CD14-positive monocyte (primary cell): Measurements from ENCODE around the gene CDIPT. TPM values are rescaled to one million over a fixed set of nuclear protein-coding genes. Genes with fewer than 3 reads are reported as not detected.

ENCODE experiments used
- DNase-seq, 3 donors: peaks; one replicate each; pipeline ENCODE4 v3.0.0-alpha.2; 2011 to 2022
- H2AFZ ChIP-seq: 2 replicates; pipeline ENCODE4 v1.6.0; 2012; ENCODE audit warnings: mild to moderate bottlenecking, low read depth, low read length, inconsistent platforms; ENCODE audit not compliant: insufficient read depth, poor library complexity, severe bottlenecking
- H3K27ac ChIP-seq, 2 donors: 1 replicate in 1 of 2; 2 replicates in 1 of 2; pipeline ENCODE4 v1.5.1; 2012 to 2013; ENCODE audit warnings: low read length in 2 of 2, control low read depth in 1 of 2, inconsistent platforms in 1 of 2, low read depth in 1 of 2, mild to moderate bottlenecking in 1 of 2
- H3K27me3 ChIP-seq, 2 donors: one replicate each; pipeline versions ENCODE4 v1.6.0 to v1.6.1; 2011 to 2013; ENCODE audit warnings: low read length in 2 of 2; ENCODE audit not compliant: control insufficient read depth in 2 of 2, insufficient read depth in 2 of 2
- H3K36me3 ChIP-seq, 2 donors: replicated peaks in 1 of 2; 1 replicate in 1 of 2; 2 replicates in 1 of 2; pipeline versions ENCODE4 v1.5.1 to v1.6.1; 2012 to 2013; ENCODE audit warnings: low read length in 2 of 2, control low read depth in 1 of 2, inconsistent platforms in 1 of 2, mild to moderate bottlenecking in 1 of 2; ENCODE audit not compliant: insufficient read depth in 2 of 2, control insufficient read depth in 1 of 2
- H3K4me1 ChIP-seq, 2 donors: 1 replicate in 1 of 2; 2 replicates in 1 of 2; pipeline versions ENCODE4 v1.5.1 to v1.6.1; 2012 to 2013; ENCODE audit warnings: low read length in 2 of 2, control low read depth in 1 of 2, inconsistent platforms in 1 of 2, mild to moderate bottlenecking in 1 of 2, moderate library complexity in 1 of 2; ENCODE audit not compliant: insufficient read depth in 2 of 2, control insufficient read depth in 1 of 2
- H3K4me2 ChIP-seq: replicated peaks from 2 replicates; pipeline ENCODE3; 2012; ENCODE audit warnings: low read length, moderate library complexity, mild to moderate bottlenecking; ENCODE audit not compliant: poor library complexity, severe bottlenecking; ENCODE audit errors: extremely low read depth
- H3K4me3 ChIP-seq, 3 experiments: fragments of 200-600 bp in 1 of 3; sonication (generic) in 1 of 3; replicated peaks in 1 of 3; 1 replicate in 2 of 3; 2 replicates in 1 of 3; pipeline ENCODE4 v1.5.1; 2011 to 2013; ENCODE audit warnings: low read length in 3 of 3, mild to moderate bottlenecking in 3 of 3, control low read depth in 2 of 3, low read depth in 2 of 3, inconsistent platforms in 1 of 3, moderate library complexity in 1 of 3
- H3K79me2 ChIP-seq: 2 replicates; pipeline ENCODE4 v1.6.0; 2012; ENCODE audit warnings: mild to moderate bottlenecking, control low read depth, inconsistent platforms, low read length, moderate library complexity; ENCODE audit not compliant: insufficient read depth
- H3K9ac ChIP-seq: 2 replicates; pipeline ENCODE4 v1.6.0; 2017; ENCODE audit warnings: low read length, mild to moderate bottlenecking; ENCODE audit not compliant: insufficient read depth, poor library complexity, severe bottlenecking
- H3K9me3 ChIP-seq, 2 donors: replicated peaks in 1 of 2; 1 replicate in 1 of 2; 2 replicates in 1 of 2; pipeline versions ENCODE4 v1.5.1 to v1.6.1; 2012 to 2013; ENCODE audit warnings: low read length in 2 of 2, control low read depth in 1 of 2; ENCODE audit not compliant: control insufficient read depth in 1 of 2, insufficient read depth in 1 of 2
- H4K20me1 ChIP-seq: 2 replicates; pipeline ENCODE4 v1.6.0; 2012; ENCODE audit warnings: mild to moderate bottlenecking, low read length, control low read depth, moderate library complexity; ENCODE audit not compliant: insufficient read depth
- H3K27ac Mint-ChIP-seq, 7 donors: one replicate each; pipeline ENCODE4 v1.8.0; 2020; ENCODE audit warnings: mild to moderate bottlenecking in 7 of 7, mixed read lengths in 7 of 7, moderate library complexity in 6 of 7, inconsistent platforms in 2 of 7
- H3K27me3 Mint-ChIP-seq, 3 donors: one replicate each; pipeline ENCODE4 v1.8.0; 2021 to 2022; ENCODE audit warnings: low read depth in 3 of 3, mild to moderate bottlenecking in 3 of 3, mixed read lengths in 3 of 3, moderate library complexity in 3 of 3, inconsistent platforms in 1 of 3
- H3K36me3 Mint-ChIP-seq, 2 donors: one replicate each; pipeline ENCODE4 v1.8.0; 2020; ENCODE audit warnings: mixed read lengths in 2 of 2, inconsistent platforms in 1 of 2, mild to moderate bottlenecking in 1 of 2
- H3K4me1 Mint-ChIP-seq: one replicate; pipeline ENCODE4 v1.8.0; 2020; ENCODE audit warnings: mild to moderate bottlenecking, mixed read lengths
- H3K4me3 Mint-ChIP-seq, 2 donors: one replicate each; pipeline ENCODE4 v1.8.0; 2020; ENCODE audit warnings: mild to moderate bottlenecking in 2 of 2, mixed read lengths in 2 of 2, moderate library complexity in 1 of 2
- H3K9me3 Mint-ChIP-seq, 7 donors: one replicate each; pipeline ENCODE4 v1.8.0; 2020 to 2022; ENCODE audit warnings: mixed read lengths in 7 of 7, mild to moderate bottlenecking in 6 of 7, moderate library complexity in 6 of 7, inconsistent platforms in 2 of 7
- CTCF ChIP-seq: fragments of 200-600 bp; IDR thresholded peaks from one replicate; pipeline ENCODE4 v1.8.0; 2022; ENCODE audit warnings: antibody characterized with exemption, mild to moderate bottlenecking
- WGBS: methylation state at CpG from one replicate; pipeline ENCODE4 v1.1.5; 2013; ENCODE audit warnings: missing lambda C conversion rate; ENCODE audit not compliant: insufficient coverage; 5-methylcytosine and 5-hydroxymethylcytosine counted together
- intact Hi-C, 2 donors: fragments of 100-400 bp; cut with micrococcal nuclease; formaldehyde crosslinking; loops; one replicate each; pipeline versions ENCODE4 v1.15.0 to v1.15.1; 2023
- polyA plus RNA-seq, 3 donors: library from polyadenylated mRNA; depleted of rRNA in 1 of 3; unstranded in 2 of 3; stranded (reverse) in 1 of 3; fragments of 300-500 nt in 2 of 3; fragments of >200 nt in 1 of 3; fragmentation: Illumina TruSeq in 2 of 3; gene quantifications; 1 replicate in 2 of 3; 2 replicates in 1 of 3; pipeline ENCODE4 v1.2.3, GENCODE V29; 2012 to 2021

Gene CDIPT
- polyA plus RNA-seq, 3 donors, result 67.2 to 98.8 (median 93.5) TPM

- DNase-seq, result no peak
- Histone ChIP-seq H3K27ac (no peak overlapping the region), H3K4me2 (no peak overlapping the region), H3K9ac (no peak overlapping the region), H3K9me3 (no peaks in the 10 kb centered on the region), H4K20me1 (no peaks in the 10 kb centered on the region), H3K4me3 (no peak overlapping the region), H3K79me2 (no peaks in the 10 kb centered on the region), H2AFZ (no peak overlapping the region), H3K4me1 (peaks cover 3 to 4% of the 10 kb centered on the region in 2 donors), H3K27me3 (no peaks in the 10 kb centered on the region), H3K36me3 (no peaks in the 10 kb centered on the region)
- Mint-ChIP-seq H3K4me3 (no peak overlapping the region), H3K4me1 (peaks cover 3% of the 10 kb centered on the region), H3K27ac (no peak overlapping the region), H3K27me3 (peaks cover 2 to 16% (median 7%) of the 10 kb centered on the region in 3 donors), H3K36me3 (no peaks in the 10 kb centered on the region), H3K9me3 (peaks cover 0 to 1% (median 0%) of the 10 kb centered on the region in 7 donors)
- WGBS, result 91% methylated on average over 8 of the region's 8 CpGs
- intact Hi-C loops, result loop anchor here in 1 of 2 donors (10.0 kb wide), 2 partner anchors 56 to 106 kb away; partner anchors contain the start of genes KCTD13 and TAOK2
- no peak for TF ChIP-seq CTCF
Observed at GRCh38 chr16:29868396-29869009, 5.5 kb upstream of the CDIPT start.

- Histone ChIP-seq H3K27ac (no peak overlapping the region), H3K27me3 (no peaks in the 10 kb centered on the region), H3K9ac (no peak overlapping the region), H4K20me1 (peaks cover 18% of the 10 kb centered on the region), H3K79me2 (peaks cover 23% of the 10 kb centered on the region), H2AFZ (no peak overlapping the region), H3K9me3 (no peaks in the 10 kb centered on the region), H3K36me3 (peaks cover 21 to 22% of the 10 kb centered on the region in 2 donors), H3K4me2 (no peak overlapping the region), H3K4me1 (peaks cover 13 to 24% of the 10 kb centered on the region in 2 donors), H3K4me3 (no peak overlapping the region)
- Mint-ChIP-seq H3K4me1 (peaks cover 23% of the 10 kb centered on the region), H3K9me3 (peaks cover 0 to 2% (median 0%) of the 10 kb centered on the region in 7 donors), H3K4me3 (no peak overlapping the region), H3K27ac (no peak overlapping the region), H3K36me3 (peaks cover 20 to 22% of the 10 kb centered on the region in 2 donors), H3K27me3 (peaks cover 0 to 14% (median 3%) of the 10 kb centered on the region in 3 donors)
- DNase-seq, result no peak
- intact Hi-C loops, result loop anchor here (5.0 to 10.0 kb wide), 4 partner anchors 42 to 111 kb away; partner anchors contain the start of genes KCTD13 (in 1 of the 2), MVP (in 1 of the 2), PAGR1 (in 1 of the 2) and TAOK2 (in 1 of the 2)
- no peak for TF ChIP-seq CTCF
- WGBS, result 90% methylated on average over 4 of the region's 9 CpGs
Observed at GRCh38 chr16:29864205-29864604, 1.2 kb upstream of the CDIPT start.
